Right ventricle myocardium inferior (tissue), 1 donor: Measurements from ENCODE around the gene ZC3H6. TPM values are rescaled to one million over a fixed set of nuclear protein-coding genes. Genes with fewer than 3 reads are reported as not detected.
"Not testable (repeated sequence)": the region's sequence is repeated elsewhere in the genome, so short reads cannot be mapped to it uniquely, and the experiment has no call there.

ENCODE experiments used
- ATAC-seq: fragments of 200-7000 bp; cut with Tn5 transposase; one replicate; pipeline ENCODE4 v1.9.1; 2020; ENCODE audit warnings: mild to moderate bottlenecking, moderate library complexity
- DNase-seq: peaks from one replicate; pipeline ENCODE4 v3.0.0; 2021; ENCODE audit errors: missing footprints
- intact Hi-C: fragments of 100-400 bp; cut with DNase I; formaldehyde crosslinking; loops from one replicate; pipeline ENCODE4 v1.11.0; 2022
- total RNA-seq: library from RNA; stranded (reverse); fragmentation: NEBNext Ultra II Directional; extraction: Animal tissue kit (Norgen Biotek cat#: 25700); gene quantifications from one replicate; pipeline ENCODE4 v1.2.1, GENCODE V29; 2021
- donor health status: DM: no; HTN: yes; CAD: no; lungs with severe emphysema.

ZC3H6 gene
- total RNA-seq, 1 donor from 2014 or later, result 16.1 TPM

- no peak for DNase-seq
- no peak for ATAC-seq
- intact Hi-C loops, result no loop called here
These were observed 39.5 kb downstream of the ZC3H6 start for GRCh38 chr2:112314856-112315255.

GRCh38 chr2:112317303-112318158 is 42.1 kb downstream of the ZC3H6 start:
- no peak for DNase-seq
- intact Hi-C loops, result no loop called here
- no peak for ATAC-seq

- ATAC-seq (no peak), DNase-seq (no peak)
- intact Hi-C loops, result no loop called here
These were observed 43.1 kb downstream of the ZC3H6 start for GRCh38 chr2:112318515-112318914.

- DNase-seq (no peak), ATAC-seq (no peak)
- intact Hi-C loops, result no loop called here
These were observed 46.3 kb downstream of the ZC3H6 start for GRCh38 chr2:112321375-112322320.

- intact Hi-C loops, result no loop called here
- no peak for ATAC-seq
- no peak for DNase-seq
These were observed 47.5 kb downstream of the ZC3H6 start for GRCh38 chr2:112322919-112323318.

GRCh38 chr2:112332123-112332696 is 56.8 kb downstream of the ZC3H6 start:
- DNase-seq (no peak), ATAC-seq (no peak)
- intact Hi-C loops, result no loop called here

- no peak for ATAC-seq
- no peak for DNase-seq
- intact Hi-C loops, result no loop called here
These were observed 60.2 kb downstream of the ZC3H6 start for GRCh38 chr2:112335600-112335999.

- ATAC-seq, result no peak
- no peak for DNase-seq
- intact Hi-C loops, result no loop called here
These were observed 64.6 kb downstream of the ZC3H6 start for GRCh38 chr2:112339986-112340385.

- intact Hi-C loops, result no loop called here
- DNase-seq, result no peak
- no peak for ATAC-seq
These were observed 65.3 kb downstream of the ZC3H6 start for GRCh38 chr2:112340475-112341267.

- intact Hi-C loops, result no loop called here
- DNase-seq, result no peak
- ATAC-seq, result no peak
These were observed 66.7 kb downstream of the ZC3H6 start for GRCh38 chr2:112342067-112342550.

GRCh38 chr2:112343827-112344585 is 68.6 kb downstream of the ZC3H6 start:
- intact Hi-C loops, result no loop called here
- DNase-seq (no peak), ATAC-seq (peak; percentile 56)

GRCh38 chr2:112345030-112346027 is 69.9 kb downstream of the ZC3H6 start:
- DNase-seq (no peak), ATAC-seq (no peak)
- intact Hi-C loops, result no loop called here

- DNase-seq, ATAC-seq, intact Hi-C loops: not testable (repeated sequence)
These were observed 76.9 kb downstream of the ZC3H6 start for GRCh38 chr2:112352292-112352691.

- ATAC-seq, intact Hi-C loops: not testable (repeated sequence)
- DNase-seq, result peak; percentile 43
These were observed 77.6 kb downstream of the ZC3H6 start for GRCh38 chr2:112352809-112353603.

- ATAC-seq, intact Hi-C loops, DNase-seq: not testable (repeated sequence)
These were observed 78.9 kb downstream of the ZC3H6 start for GRCh38 chr2:112354335-112354734.

- intact Hi-C loops, DNase-seq, ATAC-seq: not testable (repeated sequence)
These were observed 84.7 kb downstream of the ZC3H6 start for GRCh38 chr2:112360055-112360454.
